AG04449 (cell line): ENCODE results near the gene LHFPL3.

Experiments used
- CTCF ChIA-PET: fragments of 350-600 bp; formaldehyde crosslinking; extraction: SDS; loops from one replicate; lab custom pipeline; 2021; ENCODE audit warnings: antibody characterized with exemption; lab: Yijun Ruan, JAX
- POLR2A ChIA-PET: fragments of 400-600, 350-600 bp; formaldehyde crosslinking; extraction: SDS; loops from one replicate; lab custom pipeline; 2020; ENCODE audit warnings: antibody characterized with exemption, inconsistent platforms; lab: Yijun Ruan, JAX
- DNase-seq: peaks from one replicate; pipeline ENCODE4 v3.0.0-alpha.2; 2010; ENCODE audit warnings: low read depth, low spot score
- H3K4me3 ChIP-seq: 2 replicates; pipeline ENCODE4 v1.5.1; 2011; ENCODE audit warnings: low read depth, mild to moderate bottlenecking, control low read depth, low read length
- TF ChIP-seq, protein P1 (sequence below): IDR thresholded peaks from one replicate; pipeline ENCODE4 v1.5.1; 2011; ENCODE audit warnings: mild to moderate bottlenecking, moderate library complexity, low read length, control low read depth, inconsistent platforms; ENCODE audit not compliant: insufficient read depth; ENCODE audit errors: missing control alignments

LHFPL3 gene

DNA sequence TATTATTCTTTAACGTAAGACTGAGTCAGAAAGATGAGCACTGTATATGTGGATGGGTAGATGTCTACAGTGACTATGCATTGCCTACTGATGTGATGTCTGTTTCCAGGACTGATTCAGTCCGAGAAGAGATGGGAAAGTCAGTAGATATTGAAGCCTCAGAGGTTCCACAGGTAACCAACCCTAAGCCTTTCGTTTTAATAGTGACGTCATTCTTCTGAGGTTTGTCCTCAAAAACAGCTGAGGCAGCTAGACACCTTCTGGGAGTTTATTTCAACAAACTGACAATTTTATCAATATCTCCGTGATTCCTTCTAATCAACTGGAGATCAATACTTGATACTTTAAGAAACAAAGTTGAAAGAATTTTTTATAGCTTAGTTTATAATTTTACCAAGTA is 171.6 kb downstream of the LHFPL3 start:
- H3K4me3 ChIP-seq = no peak overlapping the region
- POLR2A ChIA-PET = no interaction called here
- DNase-seq = no peak
- CTCF ChIA-PET = no interaction called here
- TF ChIP-seq, protein P1, sequence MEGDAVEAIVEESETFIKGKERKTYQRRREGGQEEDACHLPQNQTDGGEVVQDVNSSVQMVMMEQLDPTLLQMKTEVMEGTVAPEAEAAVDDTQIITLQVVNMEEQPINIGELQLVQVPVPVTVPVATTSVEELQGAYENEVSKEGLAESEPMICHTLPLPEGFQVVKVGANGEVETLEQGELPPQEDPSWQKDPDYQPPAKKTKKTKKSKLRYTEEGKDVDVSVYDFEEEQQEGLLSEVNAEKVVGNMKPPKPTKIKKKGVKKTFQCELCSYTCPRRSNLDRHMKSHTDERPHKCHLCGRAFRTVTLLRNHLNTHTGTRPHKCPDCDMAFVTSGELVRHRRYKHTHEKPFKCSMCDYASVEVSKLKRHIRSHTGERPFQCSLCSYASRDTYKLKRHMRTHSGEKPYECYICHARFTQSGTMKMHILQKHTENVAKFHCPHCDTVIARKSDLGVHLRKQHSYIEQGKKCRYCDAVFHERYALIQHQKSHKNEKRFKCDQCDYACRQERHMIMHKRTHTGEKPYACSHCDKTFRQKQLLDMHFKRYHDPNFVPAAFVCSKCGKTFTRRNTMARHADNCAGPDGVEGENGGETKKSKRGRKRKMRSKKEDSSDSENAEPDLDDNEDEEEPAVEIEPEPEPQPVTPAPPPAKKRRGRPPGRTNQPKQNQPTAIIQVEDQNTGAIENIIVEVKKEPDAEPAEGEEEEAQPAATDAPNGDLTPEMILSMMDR = no peak

DNA sequence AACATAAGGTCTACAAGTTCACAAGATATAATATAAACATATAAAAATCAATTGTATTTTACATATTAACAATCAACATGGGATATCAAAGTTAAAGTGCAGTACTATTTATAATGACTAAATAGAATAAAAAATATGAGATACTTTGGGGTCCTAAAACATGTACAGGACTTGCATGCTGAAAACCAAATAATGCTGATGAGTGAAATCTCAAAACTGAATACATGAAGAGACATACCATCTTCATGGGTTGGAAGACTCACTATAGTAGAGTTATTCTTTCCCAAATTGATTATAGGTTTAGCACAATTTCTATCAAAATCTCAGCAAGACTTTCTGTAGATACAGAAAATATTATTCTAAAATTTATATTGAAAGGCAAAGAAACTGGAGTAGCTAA is 181.5 kb downstream of the LHFPL3 start:
- POLR2A ChIA-PET = no interaction called here
- CTCF ChIA-PET = no interaction called here
- no peak overlapping the region for H3K4me3 ChIP-seq
- TF ChIP-seq, protein P1 = no peak
- DNase-seq = no peak

DNA sequence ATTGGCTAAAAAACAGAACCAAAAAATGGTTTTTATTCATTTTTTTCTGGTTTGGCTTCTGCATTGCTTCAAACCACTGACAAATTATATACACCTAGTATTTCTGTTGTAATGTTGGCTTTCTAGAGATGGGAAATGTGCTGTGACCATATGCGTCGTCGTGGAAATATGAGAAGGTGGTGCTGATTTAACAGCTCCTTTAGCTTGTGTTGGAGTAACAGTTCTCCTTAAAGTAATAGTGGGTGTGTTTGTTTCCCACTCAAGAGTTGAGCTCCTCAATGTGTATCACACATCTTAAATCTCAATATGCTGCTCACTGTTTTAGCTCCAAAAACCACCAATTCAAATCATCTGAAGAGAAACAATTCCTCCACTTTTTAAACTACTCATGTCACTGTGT is 196.4 kb downstream of the LHFPL3 start:
- CTCF ChIA-PET = no interaction called here
- no peak for DNase-seq
- POLR2A ChIA-PET = no interaction called here
- TF ChIP-seq, protein P1 = no peak
- H3K4me3 ChIP-seq = no peak overlapping the region

DNA sequence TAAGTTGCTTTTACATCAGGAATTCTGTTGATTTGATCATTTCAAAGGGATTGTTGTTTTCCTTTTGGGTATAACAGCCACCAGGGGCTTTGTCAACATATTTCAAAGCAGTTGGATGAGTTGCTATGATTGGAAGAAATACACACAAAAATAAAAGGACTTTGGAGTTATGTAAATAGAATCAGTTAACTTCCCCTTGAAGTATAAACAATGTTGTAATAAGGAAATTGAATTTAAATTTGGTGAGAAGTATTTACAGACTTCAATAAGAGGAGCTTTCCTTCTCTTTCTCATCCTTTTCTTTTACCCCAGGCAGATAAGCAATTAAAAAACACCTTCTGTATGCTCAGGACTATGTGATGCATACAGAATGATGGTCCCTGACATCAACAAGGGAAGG is 199.7 kb downstream of the LHFPL3 start:
- CTCF ChIA-PET = no interaction called here
- POLR2A ChIA-PET = no interaction called here
- no peak for DNase-seq
- TF ChIP-seq, protein P1 = no peak
- H3K4me3 ChIP-seq = no peak overlapping the region

DNA sequence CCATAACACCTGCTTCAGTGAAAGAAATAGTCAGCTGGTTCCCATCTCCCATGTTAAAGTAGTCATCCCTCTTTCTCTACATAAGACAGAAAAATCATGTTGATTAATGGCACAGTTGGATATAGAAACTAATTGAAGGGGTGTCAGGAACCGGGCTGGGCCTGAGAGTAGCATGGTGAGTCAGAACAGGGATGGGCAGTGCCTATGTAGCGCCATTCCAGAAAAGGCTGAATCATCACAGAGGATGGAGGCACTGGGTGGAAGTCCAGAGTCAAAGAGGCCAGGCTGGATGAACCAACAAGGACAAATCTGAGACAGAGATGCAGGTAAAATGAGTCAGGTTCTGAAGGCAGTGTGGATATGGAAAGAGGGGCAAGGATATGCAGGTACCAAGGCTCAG is 201.2 kb downstream of the LHFPL3 start:
- ChIA-PET POLR2A (no interaction called here), CTCF (no interaction called here)
- DNase-seq = no peak
- TF ChIP-seq, protein P1 = no peak
- H3K4me3 ChIP-seq = no peak overlapping the region

DNA sequence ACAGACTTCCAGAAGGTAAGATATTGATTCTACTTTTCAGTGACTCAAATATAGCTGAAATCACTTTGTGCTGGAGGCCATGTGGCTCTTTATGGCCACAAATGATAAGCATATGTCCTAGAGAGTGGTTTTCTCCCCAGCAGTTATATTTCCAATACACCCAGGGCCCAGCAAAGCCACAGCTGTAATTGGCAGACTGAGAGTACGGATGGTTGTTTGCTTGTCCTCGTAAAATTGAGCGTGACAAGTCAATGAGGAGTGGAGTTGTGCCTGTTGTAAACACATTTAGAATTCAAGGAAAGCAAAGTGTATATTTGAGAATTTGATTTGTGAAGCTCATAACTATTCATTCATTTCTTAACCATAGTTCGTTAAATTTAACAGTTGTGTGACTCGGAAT is 201.8 kb downstream of the LHFPL3 start:
- no peak overlapping the region for H3K4me3 ChIP-seq
- TF ChIP-seq, protein P1 = no peak
- no peak for DNase-seq
- ChIA-PET POLR2A (no interaction called here), CTCF (no interaction called here)

DNA sequence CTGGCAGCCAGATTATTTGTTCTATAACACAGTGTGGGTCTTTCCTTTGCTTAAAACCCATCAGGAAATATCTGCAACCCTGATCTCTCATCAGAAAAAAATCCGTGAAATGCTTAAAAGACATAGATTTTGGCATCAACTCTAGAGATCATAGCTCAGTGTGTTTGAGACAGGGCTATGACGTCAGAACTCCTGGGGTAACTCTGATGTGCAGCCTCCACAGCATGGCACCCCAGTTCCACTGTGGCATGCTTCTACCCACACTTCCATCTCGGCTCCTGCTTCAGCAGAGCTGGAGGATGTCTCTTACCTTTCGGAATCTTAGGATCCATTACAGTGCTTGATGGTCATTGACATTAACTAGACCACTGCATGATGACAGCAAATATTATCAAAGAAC is 205.7 kb downstream of the LHFPL3 start:
- ChIA-PET CTCF (no interaction called here), POLR2A (no interaction called here)
- H3K4me3 ChIP-seq = no peak overlapping the region
- DNase-seq = no peak
- TF ChIP-seq, protein P1 = no peak
